Ovary (tissue), 9 donors: Measurements from ENCODE around the gene NPM1. TPM values are rescaled to one million over a fixed set of nuclear protein-coding genes. Genes with fewer than 3 reads are reported as not detected.
A peak's percentile ranks its signal among the peaks of the same experiment; 100 is the strongest.

Experiments
- DNase-seq, 5 donors: peaks; one replicate each; pipeline ENCODE4 v3.0.0-alpha.2; 2019 to 2020
- H3K27ac ChIP-seq, 2 donors: fragments of 200-600 bp; one replicate each; pipeline versions ENCODE4 v1.5.1 to v1.8.0; 2019 to 2022
- H3K27me3 ChIP-seq: fragments of 200-600 bp; one replicate; pipeline ENCODE4 v1.8.0; 2022
- H3K36me3 ChIP-seq: fragments of 200-600 bp; sonication (generic); one replicate; pipeline ENCODE4 v1.5.1; 2019
- H3K4me1 ChIP-seq: one replicate; pipeline ENCODE4 v1.8.1; 2013; ENCODE audit warnings: mild to moderate bottlenecking, moderate library complexity; ENCODE audit not compliant: insufficient read depth
- H3K4me3 ChIP-seq: fragments of 200-600 bp; sonication (generic); one replicate; pipeline ENCODE4 v1.5.1; 2017
- H3K9me3 ChIP-seq, 2 donors: fragments of 200-600 bp in 1 of 2; sonication (generic) in 1 of 2; one replicate each; pipeline versions ENCODE4 v1.5.1 to v1.8.1; 2013 to 2019; ENCODE audit warnings: mild to moderate bottlenecking in 1 of 2, moderate library complexity in 1 of 2
- EP300 ChIP-seq: sonication (generic); formaldehyde crosslinking; IDR thresholded peaks from one replicate; pipeline ENCODE4 v1.6.1; 2017; ENCODE audit warnings: antibody characterized with exemption
- POLR2A ChIP-seq: fragments of 450-650 bp; IDR thresholded peaks from one replicate; pipeline ENCODE4 v1.6.1; 2017; ENCODE audit warnings: antibody characterized with exemption, mild to moderate bottlenecking, moderate library complexity
- WGBS, 3 donors: extraction: QIAGEN DNeasy Blood & Tissue Kit in 1 of 3; methylation state at CpG; one replicate each; pipeline versions ENCODE4 v1.1.5 to v1.1.7; 2013 to 2017; 5-methylcytosine and 5-hydroxymethylcytosine counted together
- intact Hi-C, 4 donors: fragments of 100-400 bp; cut with DNase I; formaldehyde crosslinking; loops; one replicate each; pipeline versions ENCODE4 v1.11.0 to v1.15.1; 2022 to 2023
- polyA plus RNA-seq, 2 donors: library from polyadenylated mRNA; stranded (reverse); fragments of 200-250 nt in 1 of 2; fragments of 350-450 nt in 1 of 2; fragmentation: Illumina TruSeq in 1 of 2; extraction: RNeasy Lipid Tissue Mini Kit (QIAGEN cat#74804) in 1 of 2; gene quantifications; one replicate each; pipeline ENCODE4 v1.2.3, GENCODE V29; 2013 to 2014
- total RNA-seq, 7 donors: library from RNA; depleted of rRNA in 2 of 7; stranded (reverse); fragments of >200 nt in 2 of 7; fragmentation: NEBNext Ultra II Directional in 3 of 7; extraction: Animal tissue kit (Norgen Biotek cat#: 25700) in 3 of 7; gene quantifications; one replicate each; pipeline versions ENCODE4 v1.1.0 to v1.2.4, GENCODE V29; 2016 to 2023
- TF ChIP-seq, protein P1 (sequence below), 3 donors: fragments of 450-650 bp in 2 of 3; fragments of 200-600 bp in 1 of 3; IDR thresholded peaks; one replicate each; pipeline versions ENCODE4 v1.5.1 to v1.8.0; 2016 to 2022; ENCODE audit warnings: antibody characterized with exemption in 3 of 3, mild to moderate bottlenecking in 1 of 3
- donor health status: DM: no; HTN: no; CAD: no; lungs with moderate emphysema.
- donor health status: DM: no; HTN: no; CAD: no.
- donor health status: Bipolar disorder and iron deficiency.
- donor health status: DM: yes; HTN: yes; CAD: no.
- donor health status: DM: no; HTN: no; CAD: no.
- donor health status: DM: yes; HTN: yes; CAD: no.

Gene NPM1
- total and polyA plus RNA-seq, 9 donors = 1,123 to 3,932 (median 1,741) TPM

- Histone ChIP-seq H3K27ac (no peak overlapping the region), H3K36me3 (no peaks in the 10 kb centered on the region), H3K9me3 (no peaks in the 10 kb centered on the region), H3K27me3 (no peaks in the 10 kb centered on the region), H3K4me3 (no peak overlapping the region), H3K4me1 (peaks cover 3% of the 10 kb centered on the region)
- TF ChIP-seq EP300 = no peak
- TF ChIP-seq, protein P1, sequence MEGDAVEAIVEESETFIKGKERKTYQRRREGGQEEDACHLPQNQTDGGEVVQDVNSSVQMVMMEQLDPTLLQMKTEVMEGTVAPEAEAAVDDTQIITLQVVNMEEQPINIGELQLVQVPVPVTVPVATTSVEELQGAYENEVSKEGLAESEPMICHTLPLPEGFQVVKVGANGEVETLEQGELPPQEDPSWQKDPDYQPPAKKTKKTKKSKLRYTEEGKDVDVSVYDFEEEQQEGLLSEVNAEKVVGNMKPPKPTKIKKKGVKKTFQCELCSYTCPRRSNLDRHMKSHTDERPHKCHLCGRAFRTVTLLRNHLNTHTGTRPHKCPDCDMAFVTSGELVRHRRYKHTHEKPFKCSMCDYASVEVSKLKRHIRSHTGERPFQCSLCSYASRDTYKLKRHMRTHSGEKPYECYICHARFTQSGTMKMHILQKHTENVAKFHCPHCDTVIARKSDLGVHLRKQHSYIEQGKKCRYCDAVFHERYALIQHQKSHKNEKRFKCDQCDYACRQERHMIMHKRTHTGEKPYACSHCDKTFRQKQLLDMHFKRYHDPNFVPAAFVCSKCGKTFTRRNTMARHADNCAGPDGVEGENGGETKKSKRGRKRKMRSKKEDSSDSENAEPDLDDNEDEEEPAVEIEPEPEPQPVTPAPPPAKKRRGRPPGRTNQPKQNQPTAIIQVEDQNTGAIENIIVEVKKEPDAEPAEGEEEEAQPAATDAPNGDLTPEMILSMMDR (IDR thresholded peaks at IDR 0.05) = no peak
- no peak for TF ChIP-seq POLR2A
- intact Hi-C loops = no loop called here
- 97% methylated on average over 25 of the region's 25 CpGs for WGBS, 3 donors
- peak in 2 of 5 donors; percentile 43 for DNase-seq
Observed at GRCh38 chr5:171386006-171386671, 1.5 kb upstream of the NPM1 start.

DNA sequence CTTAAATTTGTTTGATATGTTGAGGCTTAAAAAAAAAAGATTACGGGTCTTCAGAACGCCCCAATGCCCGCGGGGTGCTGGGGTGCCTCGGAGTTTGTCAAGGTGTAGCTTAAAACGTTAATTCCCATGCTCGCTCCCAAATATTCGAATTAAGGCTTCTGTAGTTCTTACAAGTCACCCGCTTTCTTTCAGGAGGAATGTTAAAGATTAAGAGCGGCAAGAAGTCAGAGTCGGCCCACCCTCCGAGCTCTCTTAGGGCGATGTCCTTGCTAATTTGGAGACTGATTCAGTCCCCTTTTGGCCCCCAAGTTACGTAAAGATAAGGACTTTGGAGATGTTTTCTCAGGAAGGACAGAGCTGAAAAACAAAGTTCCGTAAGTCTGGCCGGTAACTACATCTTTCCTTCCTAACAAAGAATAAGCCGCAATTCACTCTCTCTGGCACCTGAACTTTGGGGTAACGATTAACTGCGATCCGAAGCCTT, 746 bp upstream of the NPM1 start:
- Histone ChIP-seq H3K27ac (peak overlapping the region; percentile 41 to 77), H3K4me1 (peaks cover 7% of the 10 kb centered on the region), H3K4me3 (peak overlapping the region; percentile 93), H3K9me3 (no peaks in the 10 kb centered on the region), H3K27me3 (no peaks in the 10 kb centered on the region), H3K36me3 (no peaks in the 10 kb centered on the region)
- WGBS, 3 donors = 8 to 12% (median 10%) methylated on average over 20 of the region's 20 CpGs
- DNase-seq = peak in 2 of 5 donors; percentile 22 to 35
- intact Hi-C loops = no loop called here
- no peak for TF ChIP-seq POLR2A
- TF ChIP-seq, protein P1 (IDR thresholded peaks at IDR 0.05) = no peak
- peak; percentile 38 for TF ChIP-seq EP300

GRCh38 chr5:171387970-171388815, 544 bp downstream of the NPM1 start:
- peaks cover 10% of the 10 kb centered on the region for H3K4me1 ChIP-seq
- peak overlapping the region; percentile 70 to 85 for H3K27ac ChIP-seq
- no peaks in the 10 kb centered on the region for H3K36me3 ChIP-seq
- peak; percentile 77 to 88 (median 85) for DNase-seq
- H3K9me3 ChIP-seq = no peaks in the 10 kb centered on the region
- peak overlapping the region; percentile 93 for H3K4me3 ChIP-seq
- intact Hi-C loops = no loop called here
- no peak for TF ChIP-seq POLR2A
- TF ChIP-seq, protein P1 (IDR thresholded peaks at IDR 0.05) = no peak
- TF ChIP-seq EP300 = no peak
- 0 to 1% (median 0%) methylated on average over 41 to 56 of the region's 56 CpGs for WGBS, 3 donors
- no peaks in the 10 kb centered on the region for H3K27me3 ChIP-seq

DNA sequence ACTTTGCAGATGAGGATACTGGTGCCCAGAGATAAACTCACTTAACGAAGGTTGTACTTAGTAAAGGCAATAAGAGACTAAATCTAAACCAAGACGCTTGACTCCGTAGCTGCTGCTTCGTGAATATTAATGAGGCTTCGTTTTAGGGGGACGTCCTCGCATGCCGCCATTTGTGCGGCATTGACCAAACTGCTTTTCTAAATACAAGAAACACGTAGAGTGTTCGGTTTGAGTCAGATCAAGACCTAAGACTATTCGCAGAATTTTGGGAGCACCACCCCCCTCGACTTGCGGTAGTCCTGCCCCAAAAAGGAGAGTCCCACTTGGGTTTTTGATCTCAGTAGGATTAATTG, 1.1 kb downstream of the NPM1 start:
- peak overlapping the region; percentile 93 for H3K4me3 ChIP-seq
- intact Hi-C loops = no loop called here
- TF ChIP-seq, protein P1 (IDR thresholded peaks at IDR 0.05) = no peak
- TF ChIP-seq POLR2A (no peak), EP300 (no peak)
- WGBS, 3 donors = 1 to 2% (median 1%) methylated on average over 14 of the region's 14 CpGs
- DNase-seq = no peak
- peaks cover 10% of the 10 kb centered on the region for H3K4me1 ChIP-seq
- peak overlapping the region; percentile 70 to 85 for H3K27ac ChIP-seq
- no peaks in the 10 kb centered on the region for H3K9me3 ChIP-seq
- H3K36me3 ChIP-seq = no peaks in the 10 kb centered on the region
- no peaks in the 10 kb centered on the region for H3K27me3 ChIP-seq
